Panc1 (cell line): ENCODE data around the gene C5orf52.

ENCODE experiments used
- POLR2AphosphoS5 ChIP-seq: IDR thresholded peaks from 2 replicates; pipeline ENCODE4 v1.6.1; 2012; ENCODE audit warnings: mild to moderate bottlenecking, low read depth, low read length, moderate library complexity
- TF ChIP-seq, protein P1 (sequence below): fragments of 450-650 bp; IDR thresholded peaks from 2 replicates; pipeline ENCODE4 v1.5.1; 2017; ENCODE audit warnings: mild to moderate bottlenecking

DNA sequence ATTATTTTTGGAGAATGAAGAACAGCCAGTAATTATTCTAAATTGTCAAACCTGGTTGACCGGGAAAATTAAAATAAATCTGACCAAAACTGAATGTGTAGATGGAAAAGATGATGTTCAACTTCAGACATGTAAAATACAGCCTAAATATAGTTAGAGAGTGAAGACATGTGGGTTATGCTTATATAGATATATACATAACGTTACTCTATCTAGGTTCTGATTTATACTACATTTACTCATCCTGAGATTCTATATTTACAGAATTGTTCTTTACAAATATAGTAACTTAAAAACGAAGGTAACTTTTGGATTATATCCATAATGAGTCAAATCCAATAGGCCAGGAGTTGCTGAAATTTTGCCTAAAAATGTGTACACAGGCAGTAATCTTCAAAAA lies 39.1 kb downstream of the C5orf52 start:
- TF ChIP-seq, protein P1, sequence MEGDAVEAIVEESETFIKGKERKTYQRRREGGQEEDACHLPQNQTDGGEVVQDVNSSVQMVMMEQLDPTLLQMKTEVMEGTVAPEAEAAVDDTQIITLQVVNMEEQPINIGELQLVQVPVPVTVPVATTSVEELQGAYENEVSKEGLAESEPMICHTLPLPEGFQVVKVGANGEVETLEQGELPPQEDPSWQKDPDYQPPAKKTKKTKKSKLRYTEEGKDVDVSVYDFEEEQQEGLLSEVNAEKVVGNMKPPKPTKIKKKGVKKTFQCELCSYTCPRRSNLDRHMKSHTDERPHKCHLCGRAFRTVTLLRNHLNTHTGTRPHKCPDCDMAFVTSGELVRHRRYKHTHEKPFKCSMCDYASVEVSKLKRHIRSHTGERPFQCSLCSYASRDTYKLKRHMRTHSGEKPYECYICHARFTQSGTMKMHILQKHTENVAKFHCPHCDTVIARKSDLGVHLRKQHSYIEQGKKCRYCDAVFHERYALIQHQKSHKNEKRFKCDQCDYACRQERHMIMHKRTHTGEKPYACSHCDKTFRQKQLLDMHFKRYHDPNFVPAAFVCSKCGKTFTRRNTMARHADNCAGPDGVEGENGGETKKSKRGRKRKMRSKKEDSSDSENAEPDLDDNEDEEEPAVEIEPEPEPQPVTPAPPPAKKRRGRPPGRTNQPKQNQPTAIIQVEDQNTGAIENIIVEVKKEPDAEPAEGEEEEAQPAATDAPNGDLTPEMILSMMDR: no peak
- TF ChIP-seq POLR2AphosphoS5: no peak
